CD4-positive, alpha-beta T cell treated with Interleukin-6 for 4 hours (primary cell): ENCODE measurements around the gene DTX3.
"Not testable (repeated sequence)": the region's sequence is repeated elsewhere in the genome, so short reads cannot be mapped to it uniquely, and the experiment has no call there.

Experiments used
- DNase-seq: peaks from one replicate; pipeline ENCODE4 v3.0.0-alpha.2; 2020; ENCODE audit warnings: mixed read lengths

The DTX3 gene, protein sequence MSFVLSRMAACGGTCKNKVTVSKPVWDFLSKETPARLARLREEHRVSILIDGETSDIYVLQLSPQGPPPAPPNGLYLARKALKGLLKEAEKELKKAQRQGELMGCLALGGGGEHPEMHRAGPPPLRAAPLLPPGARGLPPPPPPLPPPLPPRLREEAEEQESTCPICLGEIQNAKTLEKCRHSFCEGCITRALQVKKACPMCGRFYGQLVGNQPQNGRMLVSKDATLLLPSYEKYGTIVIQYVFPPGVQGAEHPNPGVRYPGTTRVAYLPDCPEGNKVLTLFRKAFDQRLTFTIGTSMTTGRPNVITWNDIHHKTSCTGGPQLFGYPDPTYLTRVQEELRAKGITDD

DNA sequence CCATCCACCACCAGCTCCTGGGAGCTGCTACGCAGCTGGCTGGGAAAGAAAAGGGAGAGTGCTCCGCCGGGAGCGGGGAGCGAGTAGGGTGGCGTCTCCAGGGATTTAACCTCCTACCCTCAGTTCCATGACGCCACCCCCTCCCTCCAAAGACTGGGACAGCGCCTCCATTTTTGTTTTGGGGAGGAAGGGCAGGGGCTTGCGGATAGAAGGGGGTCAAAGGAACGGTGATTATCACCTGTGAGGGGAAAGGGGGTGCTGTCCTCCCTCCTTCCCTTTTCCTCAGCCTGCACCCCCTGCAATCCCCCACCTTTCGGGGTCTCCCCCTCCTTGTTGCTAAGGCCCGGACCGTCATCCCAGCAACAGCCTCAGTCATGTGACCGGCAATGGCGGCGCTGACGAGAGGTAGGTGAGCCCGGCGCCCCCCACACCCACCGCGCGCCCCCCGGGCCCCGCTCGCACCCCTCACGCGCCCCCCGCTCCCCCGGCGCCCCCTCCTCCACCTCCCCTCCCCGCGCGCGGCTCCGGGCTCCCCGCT lies at the start of gene DTX3:
Gene DTX3, plus strand, starts transcription at position 371 of the 538 bp plus-strand sequence. CDS start 1,694 bp downstream, outside the sequence.
- DNase-seq: peak; percentile 43

GRCh38 chr12:57554897-57555296 lies 49.7 kb upstream of the DTX3 start:
- DNase-seq: no peak

DNA sequence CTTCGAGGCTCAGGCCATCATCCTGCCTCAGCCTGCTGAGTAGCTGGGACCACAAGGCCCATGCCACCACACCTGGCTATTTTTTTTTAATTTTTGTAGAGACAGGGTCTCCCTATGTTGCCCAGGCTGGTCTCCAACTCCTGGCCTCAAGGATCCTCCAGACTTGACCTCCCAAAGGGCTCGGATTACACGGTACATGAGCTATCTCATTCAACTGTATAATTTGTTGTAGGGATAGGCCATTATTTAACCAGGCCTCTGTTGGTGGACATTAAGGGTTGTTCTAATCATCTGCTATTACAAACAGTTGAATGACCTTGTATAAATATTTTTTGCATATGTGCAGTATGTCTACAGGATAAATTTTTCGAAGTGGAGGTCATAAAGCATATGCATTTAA lies 45.8 kb upstream of the DTX3 start:
- no peak for DNase-seq

DNA sequence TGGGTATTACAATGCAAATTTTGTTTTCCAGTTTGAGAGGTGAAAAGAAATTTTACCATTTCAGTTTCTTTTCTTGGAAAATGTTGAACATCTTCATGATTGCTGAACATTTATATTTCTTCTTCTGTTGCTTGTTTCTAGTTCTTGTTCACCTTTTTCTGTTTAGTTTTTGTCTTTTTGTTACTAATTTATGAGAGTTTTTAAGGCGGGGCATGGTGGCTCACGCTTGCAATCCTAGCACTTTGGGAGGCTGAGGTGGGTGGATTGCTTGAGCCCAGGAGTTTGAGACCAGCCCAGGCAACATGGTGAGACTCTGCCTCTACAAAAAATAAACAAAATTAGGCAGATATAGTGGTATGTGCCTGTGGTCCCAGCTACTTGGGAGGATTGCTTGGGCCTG lies 44.1 kb upstream of the DTX3 start:
- DNase-seq: no peak

DNA sequence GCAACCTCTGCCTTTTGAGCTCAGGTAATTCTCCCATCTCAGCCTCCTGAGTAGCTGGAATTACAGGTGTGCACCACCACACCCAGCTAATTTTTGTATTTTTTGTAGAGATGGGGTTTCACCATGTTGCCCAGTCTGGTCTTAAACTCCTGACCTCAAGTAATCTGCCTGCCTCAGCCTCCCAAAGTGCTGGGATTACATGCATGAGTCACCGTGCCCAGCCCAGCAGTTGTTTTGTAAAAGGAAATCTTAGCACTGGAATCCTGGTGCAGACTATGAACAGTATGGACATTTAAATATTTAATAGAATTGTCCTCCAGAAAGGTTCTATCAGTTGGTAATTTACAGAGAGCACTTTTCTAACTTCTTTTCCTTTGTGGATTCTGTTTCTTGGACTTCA lies 43.5 kb upstream of the DTX3 start:
- DNase-seq: not testable (repeated sequence)

DNA sequence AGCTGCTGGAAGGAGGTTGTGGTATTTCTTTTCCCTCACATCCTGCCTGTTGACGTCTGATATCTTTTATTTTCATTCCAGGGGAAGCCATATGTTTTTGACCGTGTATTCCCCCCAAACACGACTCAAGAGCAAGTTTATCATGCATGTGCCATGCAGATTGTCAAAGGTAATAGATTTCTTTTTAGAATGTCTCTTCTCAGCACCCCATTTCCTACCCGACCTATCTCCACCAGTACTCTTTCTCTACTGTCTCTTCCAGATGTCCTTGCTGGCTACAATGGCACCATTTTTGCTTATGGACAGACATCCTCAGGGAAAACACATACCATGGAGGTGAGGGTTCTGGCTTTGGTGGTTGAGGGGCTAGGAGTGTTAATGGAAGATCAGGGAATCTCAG lies 41.3 kb upstream of the DTX3 start:
- DNase-seq: no peak

DNA sequence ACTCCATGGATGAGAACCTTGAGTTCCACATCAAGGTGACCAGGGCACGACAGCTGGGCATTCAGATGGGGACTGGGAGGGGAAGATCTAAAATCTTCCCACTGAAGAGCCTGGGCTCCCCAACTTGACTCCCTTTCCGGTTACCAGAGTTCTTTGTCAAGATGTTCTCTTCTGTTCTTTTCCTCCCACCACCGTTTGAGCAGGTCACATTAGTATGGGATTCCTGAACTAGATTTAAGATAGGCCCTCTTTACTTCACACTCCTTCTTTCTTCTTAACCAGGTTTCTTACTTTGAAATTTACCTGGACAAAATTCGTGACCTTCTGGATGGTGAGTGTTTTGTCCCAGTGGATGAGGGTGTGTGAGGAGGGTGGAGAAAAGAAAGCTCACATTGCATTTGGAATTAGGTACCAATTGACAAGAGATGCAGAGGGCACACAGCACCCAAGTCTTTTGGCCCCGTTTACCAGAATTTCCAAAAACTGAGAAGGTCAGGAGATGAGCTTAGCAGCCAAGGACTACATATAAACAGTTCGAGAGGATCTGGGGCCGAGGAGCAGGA lies 40.4 kb upstream of the DTX3 start:
- no peak for DNase-seq

GRCh38 chr12:57568838-57569237 lies 35.8 kb upstream of the DTX3 start:
- DNase-seq: no peak

- no peak for DNase-seq
Measured at GRCh38 chr12:57569858-57570257, 34.8 kb upstream of the DTX3 start.

- not testable (repeated sequence) for DNase-seq
Measured at GRCh38 chr12:57570438-57570837, 34.2 kb upstream of the DTX3 start.

DNA sequence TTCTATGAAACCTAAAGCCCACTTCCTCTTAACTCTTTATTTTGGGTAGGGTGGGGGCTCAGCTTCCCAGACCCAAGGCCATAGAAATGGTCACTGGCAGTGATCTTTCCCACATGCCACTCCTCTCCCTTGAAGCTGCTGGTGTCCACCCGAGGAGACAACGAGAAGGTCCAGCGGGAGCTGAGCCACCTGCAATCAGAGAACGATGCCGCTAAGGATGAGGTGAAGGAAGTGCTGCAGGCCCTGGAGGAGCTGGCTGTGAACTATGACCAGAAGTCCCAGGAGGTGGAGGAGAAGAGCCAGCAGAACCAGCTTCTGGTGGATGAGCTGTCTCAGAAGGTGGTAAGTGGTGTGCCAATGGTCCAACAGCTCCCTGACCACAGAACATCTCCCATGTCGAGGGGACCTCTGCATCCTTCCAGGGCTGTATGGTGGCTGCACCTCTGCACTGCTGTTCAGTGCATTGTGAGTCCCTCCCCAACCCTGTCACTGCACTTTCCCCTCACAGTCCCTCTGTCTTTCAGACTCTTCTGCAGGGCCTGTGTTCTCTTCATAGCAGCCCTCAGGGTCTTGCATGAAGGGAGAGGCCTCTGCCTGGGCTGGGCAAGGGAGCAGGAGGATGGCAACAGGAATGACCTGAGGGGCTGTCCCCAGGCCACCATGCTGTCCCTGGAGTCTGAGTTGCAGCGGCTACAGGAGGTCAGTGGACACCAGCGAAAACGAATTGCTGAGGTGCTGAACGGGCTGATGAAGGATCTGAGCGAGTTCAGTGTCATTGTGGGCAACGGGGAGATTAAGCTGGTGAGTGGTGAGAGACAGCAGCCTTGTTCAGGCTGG lies 32.5 kb upstream of the DTX3 start:
- DNase-seq: no peak

- no peak for DNase-seq
Measured at GRCh38 chr12:57574795-57575194, 29.8 kb upstream of the DTX3 start.

- no peak for DNase-seq
Measured at GRCh38 chr12:57575771-57576612, 28.6 kb upstream of the DTX3 start.

DNA sequence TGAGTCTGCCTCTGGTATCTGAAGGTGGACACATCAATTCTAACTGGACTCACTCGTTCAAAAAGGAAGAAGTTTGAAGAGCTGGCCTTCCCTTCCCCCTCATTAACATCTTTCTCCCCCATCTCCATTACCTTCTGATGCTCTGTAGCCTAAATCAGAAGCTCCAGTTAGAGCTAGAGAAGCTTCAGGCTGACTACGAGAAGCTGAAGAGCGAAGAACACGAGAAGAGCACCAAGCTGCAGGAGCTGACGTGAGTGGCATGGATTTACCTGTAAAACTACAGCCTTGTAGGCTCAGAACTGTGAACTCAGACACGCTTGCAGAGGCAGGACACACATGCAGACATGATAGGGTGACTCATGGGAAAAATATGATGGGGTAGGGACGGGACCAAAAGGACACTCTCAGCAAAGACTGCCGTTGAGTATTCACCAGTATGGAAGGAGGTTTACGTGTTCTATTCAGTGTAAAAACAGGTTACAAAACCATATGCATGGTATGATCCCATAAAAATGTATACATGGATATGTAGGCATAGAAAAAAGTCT lies 27.9 kb upstream of the DTX3 start:
- DNase-seq: no peak

DNA sequence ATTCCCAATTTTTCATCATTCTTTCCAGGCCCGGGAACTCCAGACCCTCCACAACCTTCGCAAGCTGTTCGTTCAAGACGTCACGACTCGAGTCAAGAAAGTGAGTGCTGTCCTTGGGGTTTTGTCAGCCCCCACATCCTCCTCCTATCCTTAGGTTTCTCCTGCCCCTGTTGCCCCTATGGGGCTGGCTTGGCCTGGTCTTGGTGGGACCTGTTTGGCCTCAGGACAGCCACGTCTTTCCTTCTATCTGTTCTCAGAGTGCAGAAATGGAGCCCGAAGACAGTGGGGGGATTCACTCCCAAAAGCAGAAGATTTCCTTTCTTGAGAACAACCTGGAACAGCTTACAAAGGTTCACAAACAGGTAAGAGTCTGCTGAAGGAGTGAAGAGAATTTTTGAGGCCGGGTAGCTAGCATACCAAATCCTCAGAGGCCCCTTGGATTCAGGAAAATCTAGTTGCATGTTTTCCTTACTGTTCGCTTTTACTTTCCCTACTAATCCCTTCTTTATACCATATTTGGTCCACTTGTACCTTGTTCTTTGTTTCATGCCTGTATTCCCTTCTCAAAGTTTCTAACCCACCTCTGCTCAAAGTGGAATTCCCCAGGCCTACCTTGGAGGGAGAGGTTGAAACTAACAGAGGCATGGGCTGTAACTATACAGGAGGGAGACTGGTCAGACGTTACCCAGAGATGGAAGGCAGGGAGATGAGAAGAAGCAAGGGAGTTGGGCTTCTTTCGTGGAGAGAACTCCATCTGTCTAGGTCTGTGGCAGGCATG lies 26.5 kb upstream of the DTX3 start:
- no peak for DNase-seq

GRCh38 chr12:57579011-57579410 lies 25.6 kb upstream of the DTX3 start:
- no peak for DNase-seq

- no peak for DNase-seq
Measured at GRCh38 chr12:57579677-57580465, 24.8 kb upstream of the DTX3 start.

DNA sequence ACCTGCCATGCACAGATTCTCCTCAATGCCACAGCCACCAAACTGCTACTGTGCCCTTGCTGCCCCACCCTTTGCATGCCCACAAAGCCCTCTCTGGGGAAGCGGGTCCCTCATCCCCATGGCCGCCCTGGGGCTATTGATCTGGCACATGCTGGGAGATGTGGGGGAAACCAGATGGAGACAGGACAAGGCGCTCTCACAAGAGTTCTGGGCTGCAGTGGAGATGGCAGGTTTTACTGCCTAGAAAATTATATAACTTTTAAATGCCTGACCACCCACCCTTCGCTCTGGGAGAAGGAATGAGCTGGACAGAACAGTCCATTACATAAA lies 24.2 kb upstream of the DTX3 start:
- no peak for DNase-seq

- DNase-seq: no peak
Measured at GRCh38 chr12:57581802-57582201, 22.8 kb upstream of the DTX3 start.

- DNase-seq: no peak
Measured at GRCh38 chr12:57582440-57582839, 22.2 kb upstream of the DTX3 start.
